Effector memory CD8-positive, alpha-beta T cell (primary cell): Measurements from ENCODE around the gene AGRN.
A peak's percentile ranks its signal among the peaks of the same experiment; 100 is the strongest.
"Not testable (repeated sequence)": the region's sequence is repeated elsewhere in the genome, so short reads cannot be mapped to it uniquely, and the experiment has no call there.

Source experiments
- ATAC-seq: fragments of 150-1000 bp; cut with Tn5 transposase; replicated peaks from 2 replicates; pipeline ENCODE4 v1.10.0; 2021; ENCODE audit warnings: mild to moderate bottlenecking, moderate library complexity
- DNase-seq, 3 experiments: peaks; one replicate each; pipeline ENCODE4 v3.0.0; 2021
- H3K27ac Mint-ChIP-seq, 2 donors: one replicate each; pipeline ENCODE4 v1.8.0; 2022; ENCODE audit warnings: mild to moderate bottlenecking in 2 of 2, mixed read lengths in 2 of 2, moderate library complexity in 2 of 2
- H3K27me3 Mint-ChIP-seq, 2 donors: one replicate each; pipeline ENCODE4 v1.8.0; 2022; ENCODE audit warnings: mixed read lengths in 2 of 2
- H3K36me3 Mint-ChIP-seq: one replicate; pipeline ENCODE4 v1.8.0; 2022; ENCODE audit warnings: mild to moderate bottlenecking, moderate library complexity, mixed read lengths; ENCODE audit not compliant: insufficient read depth
- H3K4me1 Mint-ChIP-seq, 2 donors: one replicate each; pipeline ENCODE4 v1.8.0; 2022; ENCODE audit warnings: low read depth in 2 of 2, mixed read lengths in 2 of 2
- H3K4me3 Mint-ChIP-seq, 2 donors: one replicate each; pipeline ENCODE4 v1.8.0; 2022; ENCODE audit warnings: mild to moderate bottlenecking in 2 of 2, mixed read lengths in 2 of 2, moderate library complexity in 2 of 2
- H3K9me3 Mint-ChIP-seq, 2 donors: one replicate each; pipeline ENCODE4 v1.8.0; 2022; ENCODE audit warnings: mixed read lengths in 2 of 2

AGRN gene

DNA sequence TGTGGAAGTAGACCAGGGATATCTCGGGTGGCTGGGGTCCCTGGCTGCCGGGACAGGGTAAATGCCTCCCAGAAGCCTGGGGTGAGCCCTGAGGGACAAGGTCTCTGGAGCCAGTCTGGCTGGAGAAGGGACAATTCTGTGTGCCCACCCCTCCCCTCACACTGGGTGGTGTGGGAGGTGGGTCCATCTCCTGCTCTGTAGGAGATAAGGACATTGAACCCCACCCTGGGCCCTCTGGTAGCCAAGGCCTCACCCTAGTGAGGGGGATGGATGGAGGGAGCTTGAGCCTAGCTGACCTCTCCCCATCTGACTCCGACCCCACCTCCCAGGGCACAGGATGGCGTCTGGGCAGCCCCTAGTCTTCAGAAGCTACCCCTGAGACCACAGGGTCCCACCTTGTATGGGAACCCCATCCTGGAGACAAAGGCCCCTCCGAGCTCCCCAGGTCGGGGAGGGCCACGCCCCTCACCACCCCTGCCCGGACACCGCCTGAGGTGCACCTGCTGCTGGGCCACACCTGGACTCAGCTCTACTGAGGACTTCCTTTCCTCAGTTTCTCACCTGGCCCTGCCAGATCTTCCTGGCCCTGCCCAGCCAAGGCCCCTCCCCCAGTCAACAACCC lies 4.3 kb downstream of the AGRN start:
- Mint-ChIP-seq H3K9me3 (no peaks in the 10 kb centered on the region), H3K27me3 (peaks cover 4 to 17% of the 10 kb centered on the region in 2 donors), H3K36me3 (peaks cover 3% of the 10 kb centered on the region), H3K27ac (no peak overlapping the region), H3K4me3 (no peak overlapping the region), H3K4me1 (no peaks in the 10 kb centered on the region)
- DNase-seq (no peak), ATAC-seq (no peak)

GRCh38 chr1:1024771-1025699 lies 5.1 kb downstream of the AGRN start:
- DNase-seq = no peak
- H3K9me3 Mint-ChIP-seq = no peaks in the 10 kb centered on the region
- H3K36me3 Mint-ChIP-seq = peaks cover 3% of the 10 kb centered on the region
- no peak for ATAC-seq
- peaks cover 4 to 17% of the 10 kb centered on the region in 2 donors for H3K27me3 Mint-ChIP-seq
- no peak overlapping the region for H3K4me3 Mint-ChIP-seq
- H3K4me1 Mint-ChIP-seq = no peaks in the 10 kb centered on the region
- no peak overlapping the region for H3K27ac Mint-ChIP-seq

DNA sequence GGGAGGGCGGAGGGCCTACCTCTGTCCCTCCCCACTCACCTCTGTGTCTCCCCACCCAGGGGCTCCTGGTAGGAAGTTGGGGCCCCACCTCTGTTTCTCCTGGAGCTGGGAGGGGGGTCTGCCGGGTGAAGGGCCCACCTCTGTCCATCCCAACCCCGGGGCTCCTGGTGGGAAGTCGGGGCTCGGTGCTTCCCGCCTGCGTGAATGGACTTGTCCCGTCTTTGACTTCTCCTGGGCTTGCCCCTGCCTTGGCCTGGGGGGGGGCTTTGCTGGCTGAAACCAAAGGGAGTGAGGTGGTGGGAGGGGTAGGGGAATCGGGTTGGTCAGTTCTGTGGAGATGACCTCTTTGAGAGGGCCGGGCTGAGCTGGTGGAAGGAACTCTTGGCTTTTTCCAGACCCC lies 5.8 kb downstream of the AGRN start:
- no peak overlapping the region for H3K27ac Mint-ChIP-seq
- DNase-seq = no peak
- peaks cover 4 to 17% of the 10 kb centered on the region in 2 donors for H3K27me3 Mint-ChIP-seq
- H3K9me3 Mint-ChIP-seq = no peaks in the 10 kb centered on the region
- peaks cover 3% of the 10 kb centered on the region for H3K36me3 Mint-ChIP-seq
- ATAC-seq = no peak
- no peak overlapping the region for H3K4me3 Mint-ChIP-seq
- no peaks in the 10 kb centered on the region for H3K4me1 Mint-ChIP-seq

GRCh38 chr1:1026599-1027413 lies 6.9 kb downstream of the AGRN start:
- Mint-ChIP-seq H3K9me3 (no peaks in the 10 kb centered on the region), H3K36me3 (peaks cover 3% of the 10 kb centered on the region), H3K27me3 (peaks cover 5 to 20% of the 10 kb centered on the region in 2 donors), H3K4me3 (no peak overlapping the region), H3K4me1 (no peaks in the 10 kb centered on the region), H3K27ac (no peak overlapping the region)
- ATAC-seq = no peak
- DNase-seq = no peak

DNA sequence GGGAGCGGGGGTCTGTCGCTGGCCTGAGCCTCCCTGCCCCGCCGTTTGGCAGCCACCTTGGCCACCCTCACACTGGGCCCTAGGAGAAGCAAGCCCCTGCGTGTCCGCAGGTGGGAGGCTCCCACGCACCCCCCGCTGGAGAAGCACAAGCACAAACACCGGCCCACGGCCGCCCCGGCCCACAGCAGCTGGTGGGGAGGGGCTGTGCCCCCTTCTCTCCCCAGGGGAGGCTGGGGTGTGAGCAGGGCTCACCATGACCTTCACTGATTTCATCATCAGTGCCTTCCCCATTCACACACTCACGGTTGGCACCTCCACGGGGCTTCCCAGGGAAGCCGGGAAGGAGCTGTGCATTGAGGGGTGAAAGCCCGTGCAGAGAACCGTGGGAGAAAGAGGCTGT lies 7.9 kb downstream of the AGRN start:
- no peak for DNase-seq
- H3K27me3 Mint-ChIP-seq = peaks cover 13 to 21% of the 10 kb centered on the region in 2 donors
- H3K27ac Mint-ChIP-seq = no peak overlapping the region
- H3K4me3 Mint-ChIP-seq = no peak overlapping the region
- H3K4me1 Mint-ChIP-seq = peaks cover 4 to 6% of the 10 kb centered on the region in 2 donors
- no peak for ATAC-seq
- H3K9me3 Mint-ChIP-seq = no peaks in the 10 kb centered on the region
- H3K36me3 Mint-ChIP-seq = peaks cover 3% of the 10 kb centered on the region

- not testable (repeated sequence) for H3K4me3 Mint-ChIP-seq, H3K27ac Mint-ChIP-seq, ATAC-seq, H3K36me3 Mint-ChIP-seq, H3K9me3 Mint-ChIP-seq, H3K4me1 Mint-ChIP-seq, DNase-seq
- H3K27me3 Mint-ChIP-seq = peaks cover 19 to 28% of the 10 kb centered on the region in 2 donors
Observed at GRCh38 chr1:1030867-1031658, 11.1 kb downstream of the AGRN start.

GRCh38 chr1:1031659-1032235 lies 11.8 kb downstream of the AGRN start:
- no peak for ATAC-seq
- DNase-seq = no peak
- peaks cover 4 to 6% of the 10 kb centered on the region in 2 donors for H3K4me1 Mint-ChIP-seq
- H3K9me3 Mint-ChIP-seq = no peaks in the 10 kb centered on the region
- H3K27me3 Mint-ChIP-seq = peaks cover 21 to 34% of the 10 kb centered on the region in 2 donors
- peak overlapping the region; percentile 72 to 77 for H3K4me3 Mint-ChIP-seq
- H3K36me3 Mint-ChIP-seq = no peaks in the 10 kb centered on the region
- no peak overlapping the region for H3K27ac Mint-ChIP-seq

- Mint-ChIP-seq H3K27me3 (peaks cover 21 to 41% of the 10 kb centered on the region in 2 donors), H3K9me3 (no peaks in the 10 kb centered on the region), H3K4me3 (peak overlapping the region; percentile 72 to 77), H3K27ac (no peak overlapping the region), H3K36me3 (no peaks in the 10 kb centered on the region), H3K4me1 (peaks cover 4 to 6% of the 10 kb centered on the region in 2 donors)
- ATAC-seq (no peak), DNase-seq (no peak)
Observed at GRCh38 chr1:1032424-1032823, 12.5 kb downstream of the AGRN start.

DNA sequence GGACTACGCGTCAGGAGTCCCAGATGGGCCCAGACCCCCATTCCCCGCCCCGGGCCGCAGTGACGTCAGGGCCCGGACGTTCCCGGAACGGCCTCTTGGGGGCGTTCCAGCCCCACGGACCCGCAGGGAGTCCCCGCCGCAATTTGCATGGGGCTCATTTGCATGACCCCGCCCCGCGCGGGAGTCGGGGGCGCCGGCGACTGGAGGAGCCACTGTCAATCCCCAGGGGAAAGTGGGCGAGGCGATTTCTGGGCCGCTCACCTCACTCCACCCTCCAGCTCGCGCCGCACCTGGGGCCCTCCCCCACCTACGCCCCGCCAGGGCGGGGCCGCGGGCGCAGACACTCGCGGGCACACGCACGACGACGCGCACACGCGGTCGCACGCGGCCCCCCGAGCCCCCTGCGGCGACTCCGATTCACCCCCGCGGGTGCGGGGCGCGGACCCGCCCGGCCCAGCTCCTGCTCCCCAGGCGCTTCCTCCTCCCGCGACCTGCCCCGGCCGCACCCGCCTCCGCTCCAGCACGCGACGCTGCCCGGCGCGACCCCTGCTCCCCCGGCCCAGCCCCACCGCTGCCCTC lies 13.2 kb downstream of the AGRN start:
- no peak overlapping the region for H3K27ac Mint-ChIP-seq
- H3K4me3 Mint-ChIP-seq = peak overlapping the region; percentile 49 to 72
- H3K4me1 Mint-ChIP-seq = peaks cover 4 to 6% of the 10 kb centered on the region in 2 donors
- H3K27me3 Mint-ChIP-seq = peaks cover 21 to 48% of the 10 kb centered on the region in 2 donors
- peak; percentile 71 to 78 (median 74) for DNase-seq
- peak; percentile 92 for ATAC-seq
- H3K36me3 Mint-ChIP-seq = no peaks in the 10 kb centered on the region
- H3K9me3 Mint-ChIP-seq = no peaks in the 10 kb centered on the region

DNA sequence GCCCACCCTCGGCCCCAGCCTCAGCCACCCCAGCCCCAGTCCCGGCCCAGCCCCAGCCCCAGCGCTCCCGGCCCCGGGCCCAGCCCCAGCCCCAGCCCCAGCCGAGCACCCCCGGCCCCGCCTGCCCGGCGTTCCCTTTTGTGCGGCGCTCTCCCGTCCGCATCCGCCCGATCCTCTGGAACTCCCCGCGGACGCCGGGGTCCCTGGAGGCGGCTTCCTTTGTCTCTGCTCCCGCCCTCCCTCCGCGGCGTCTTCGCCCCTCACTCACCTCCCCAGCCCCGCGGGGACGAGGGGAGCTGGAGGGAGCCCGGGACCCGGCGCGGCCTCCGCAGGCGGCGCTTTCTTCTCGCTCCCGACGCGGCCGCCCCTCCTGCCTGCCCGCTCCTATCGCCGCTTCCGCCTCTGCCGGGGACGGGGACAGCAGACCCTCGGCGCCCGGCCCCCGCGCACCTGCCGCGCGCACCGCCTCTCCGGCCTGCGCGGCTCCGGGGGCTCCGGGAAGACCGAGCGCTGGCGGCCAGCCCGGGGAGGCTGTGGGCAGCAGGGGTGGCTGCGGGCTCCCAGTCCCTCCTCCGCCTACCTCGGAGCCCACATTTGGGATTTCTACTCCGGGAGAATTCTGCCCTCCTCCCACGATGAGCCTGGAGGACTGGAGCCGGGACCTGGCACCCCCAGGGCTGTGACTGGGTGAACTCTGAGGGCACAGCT lies 14.0 kb downstream of the AGRN start:
- Mint-ChIP-seq H3K36me3 (no peaks in the 10 kb centered on the region), H3K4me3 (peak overlapping the region; percentile 49 to 64), H3K9me3 (no peaks in the 10 kb centered on the region), H3K27me3 (peaks cover 27 to 56% of the 10 kb centered on the region in 2 donors), H3K27ac (no peak overlapping the region), H3K4me1 (peaks cover 10% of the 10 kb centered on the region in 2 donors)
- DNase-seq (no peak), ATAC-seq (no peak)

- ATAC-seq (no peak), DNase-seq (no peak)
- Mint-ChIP-seq H3K4me3 (peak overlapping the region; percentile 49 to 64), H3K9me3 (no peaks in the 10 kb centered on the region), H3K36me3 (no peaks in the 10 kb centered on the region), H3K27ac (no peak overlapping the region), H3K27me3 (peaks cover 28 to 61% of the 10 kb centered on the region in 2 donors), H3K4me1 (peaks cover 10 to 14% of the 10 kb centered on the region in 2 donors)
Observed at GRCh38 chr1:1034439-1034781, 14.5 kb downstream of the AGRN start.
